ENCODE data around the gene LDLR.

Gene LDLR

DNA sequence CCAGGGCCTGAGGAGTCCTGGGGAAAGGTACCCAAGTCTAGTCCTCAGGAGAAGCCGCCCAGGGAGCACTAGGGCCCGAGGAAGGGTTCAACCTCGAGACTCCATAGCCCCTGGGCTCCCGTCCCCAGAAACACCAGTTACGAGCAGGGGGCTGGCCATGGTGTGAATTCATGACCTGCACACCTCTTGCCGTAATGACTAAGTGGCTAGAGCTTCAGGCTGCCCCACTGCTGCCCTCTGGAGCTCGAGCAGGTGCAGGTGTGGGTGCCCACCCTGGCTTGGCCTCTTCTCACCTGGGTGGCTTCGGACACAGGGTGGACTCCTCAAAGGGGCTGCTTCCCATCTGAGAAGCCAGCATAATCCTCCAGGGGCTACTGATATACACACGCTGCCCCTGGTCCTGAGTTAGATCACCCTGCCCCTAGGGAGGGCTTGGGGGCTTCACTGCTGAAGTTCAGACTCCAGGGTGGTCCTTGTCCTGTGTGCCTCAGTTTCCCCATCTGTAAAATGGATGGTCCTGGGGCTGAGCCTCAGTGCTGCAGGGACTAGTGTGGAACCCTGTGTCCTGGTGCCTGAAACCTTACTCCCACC, 52.8 kb downstream of the LDLR start:
- no peaks in the 10 kb centered on the region for H3K9me3 ChIP-seq (ENCODE audit: severe bottlenecking)
- no peak overlapping the region for H3K4me3 ChIP-seq (ENCODE audit: low read depth, low read length)
- TF ChIP-seq, protein P1, sequence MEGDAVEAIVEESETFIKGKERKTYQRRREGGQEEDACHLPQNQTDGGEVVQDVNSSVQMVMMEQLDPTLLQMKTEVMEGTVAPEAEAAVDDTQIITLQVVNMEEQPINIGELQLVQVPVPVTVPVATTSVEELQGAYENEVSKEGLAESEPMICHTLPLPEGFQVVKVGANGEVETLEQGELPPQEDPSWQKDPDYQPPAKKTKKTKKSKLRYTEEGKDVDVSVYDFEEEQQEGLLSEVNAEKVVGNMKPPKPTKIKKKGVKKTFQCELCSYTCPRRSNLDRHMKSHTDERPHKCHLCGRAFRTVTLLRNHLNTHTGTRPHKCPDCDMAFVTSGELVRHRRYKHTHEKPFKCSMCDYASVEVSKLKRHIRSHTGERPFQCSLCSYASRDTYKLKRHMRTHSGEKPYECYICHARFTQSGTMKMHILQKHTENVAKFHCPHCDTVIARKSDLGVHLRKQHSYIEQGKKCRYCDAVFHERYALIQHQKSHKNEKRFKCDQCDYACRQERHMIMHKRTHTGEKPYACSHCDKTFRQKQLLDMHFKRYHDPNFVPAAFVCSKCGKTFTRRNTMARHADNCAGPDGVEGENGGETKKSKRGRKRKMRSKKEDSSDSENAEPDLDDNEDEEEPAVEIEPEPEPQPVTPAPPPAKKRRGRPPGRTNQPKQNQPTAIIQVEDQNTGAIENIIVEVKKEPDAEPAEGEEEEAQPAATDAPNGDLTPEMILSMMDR (IDR thresholded peaks at IDR 0.05; ENCODE audit: low read depth, low read length) = peak; percentile 23; the same call in 1 of the 2 replicates
- DNase-seq = no peak
- H3K27me3 ChIP-seq (ENCODE audit: insufficient read depth, low read depth, severe bottlenecking) = no peaks in the 10 kb centered on the region
- peaks cover 25% of the 10 kb centered on the region for H3K36me3 ChIP-seq
- peak overlapping the region; percentile 13; the same call in 1 of the 2 replicates for H3K27ac ChIP-seq

DNA sequence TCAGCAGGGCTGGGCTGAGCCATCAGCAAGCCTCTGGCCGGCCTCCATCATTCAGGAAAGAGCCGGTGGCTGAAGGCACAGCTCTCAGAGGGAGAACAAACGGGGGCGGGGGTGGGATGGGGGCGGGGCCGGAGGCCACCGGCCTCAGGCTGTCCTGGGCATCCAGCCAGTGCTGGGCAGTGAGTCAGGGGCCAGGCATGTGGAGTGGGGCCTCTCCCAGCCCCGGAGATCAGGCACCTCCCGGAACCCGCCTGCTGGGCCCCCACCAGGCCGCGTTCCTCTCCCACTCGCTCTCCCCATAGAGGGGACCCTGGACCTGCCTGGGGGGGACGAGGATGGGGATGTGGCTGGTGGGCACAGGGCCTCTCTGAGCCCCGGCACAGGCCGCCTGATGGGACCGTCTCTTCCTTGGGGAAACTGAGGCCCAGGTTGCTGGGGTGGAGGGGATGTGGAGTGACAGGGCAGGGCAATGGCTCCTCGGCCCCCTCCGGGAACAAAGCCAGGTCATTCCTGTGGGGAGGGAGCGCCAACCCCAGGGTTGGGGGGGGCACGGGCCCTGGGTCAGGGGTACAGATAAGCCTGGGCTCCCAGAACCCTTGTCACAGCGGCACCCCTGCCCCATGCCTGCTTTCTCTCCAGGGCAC, 53.4 kb downstream of the LDLR start:
- no peak for DNase-seq
- H3K27ac ChIP-seq = no peak overlapping the region

DNA sequence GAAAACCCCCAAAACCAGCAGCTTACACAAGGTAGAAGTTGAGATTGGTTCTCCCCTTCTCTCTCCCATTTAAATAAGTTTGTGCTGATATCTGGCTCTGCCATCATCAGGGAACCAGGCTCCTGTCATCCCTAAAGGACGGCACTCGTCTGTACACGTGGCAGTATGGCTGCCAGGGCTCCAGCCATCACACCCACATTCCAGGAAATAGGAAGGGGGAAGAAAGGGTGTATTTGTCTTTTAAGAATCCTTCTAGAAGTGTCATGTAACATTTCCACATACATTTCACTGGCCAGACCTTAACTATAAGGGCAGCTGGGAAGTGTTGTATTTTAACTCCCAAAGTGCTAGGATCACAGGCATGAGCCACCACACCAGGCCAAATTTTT, 56.3 kb downstream of the LDLR start:
- no peak overlapping the region for H3K4me3 ChIP-seq (ENCODE audit: low read depth, low read length)
- H3K27me3 ChIP-seq (ENCODE audit: insufficient read depth, low read depth, severe bottlenecking) = no peaks in the 10 kb centered on the region
- no peak for DNase-seq
- TF ChIP-seq, protein P1 (IDR thresholded peaks at IDR 0.05; ENCODE audit: low read depth, low read length) = no peak
- H3K36me3 ChIP-seq = peaks cover 49% of the 10 kb centered on the region
- H3K9me3 ChIP-seq (ENCODE audit: severe bottlenecking) = no peaks in the 10 kb centered on the region
- no peak overlapping the region for H3K27ac ChIP-seq

More for the DNA sequence above, 53.4 kb downstream of the LDLR start:
- H3K9me3 ChIP-seq (ENCODE audit: severe bottlenecking) = no peaks in the 10 kb centered on the region
- TF ChIP-seq, protein P1 (IDR thresholded peaks at IDR 0.05; ENCODE audit: low read depth, low read length) = no peak
- H3K36me3 ChIP-seq = peaks cover 31% of the 10 kb centered on the region
- H3K4me3 ChIP-seq (ENCODE audit: low read depth, low read length) = no peak overlapping the region
- no peaks in the 10 kb centered on the region for H3K27me3 ChIP-seq (ENCODE audit: insufficient read depth, low read depth, severe bottlenecking)

DNA sequence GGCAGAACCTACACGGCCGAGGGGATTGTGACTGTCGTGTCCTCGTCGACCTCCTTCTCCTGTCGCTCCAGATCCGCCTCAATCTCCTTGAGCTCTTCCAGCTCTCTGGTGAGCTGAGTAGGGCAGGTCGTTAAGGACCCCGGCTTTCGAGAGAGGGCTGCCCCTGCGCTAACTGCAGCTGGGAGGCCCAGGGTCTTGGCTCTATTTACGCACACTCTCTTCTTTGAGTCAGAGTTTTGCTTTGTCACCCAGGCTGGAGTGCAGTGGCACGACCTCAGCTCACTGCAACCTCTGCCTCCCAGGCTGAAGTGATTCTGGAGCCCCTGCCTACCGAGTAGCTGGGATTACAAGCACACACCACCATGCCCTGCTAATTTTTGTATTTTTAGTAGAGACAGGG, 58.7 kb downstream of the LDLR start:
- Histone ChIP-seq H3K27me3 (ENCODE audit: insufficient read depth, low read depth, severe bottlenecking) (no peaks in the 10 kb centered on the region), H3K4me3 (ENCODE audit: low read depth, low read length) (no peak overlapping the region), H3K36me3 (peaks cover 64% of the 10 kb centered on the region), H3K9me3 (ENCODE audit: severe bottlenecking) (no peaks in the 10 kb centered on the region), H3K27ac (no peak overlapping the region)
- DNase-seq = no peak
- TF ChIP-seq, protein P1 (IDR thresholded peaks at IDR 0.05; ENCODE audit: low read depth, low read length) = no peak

DNA sequence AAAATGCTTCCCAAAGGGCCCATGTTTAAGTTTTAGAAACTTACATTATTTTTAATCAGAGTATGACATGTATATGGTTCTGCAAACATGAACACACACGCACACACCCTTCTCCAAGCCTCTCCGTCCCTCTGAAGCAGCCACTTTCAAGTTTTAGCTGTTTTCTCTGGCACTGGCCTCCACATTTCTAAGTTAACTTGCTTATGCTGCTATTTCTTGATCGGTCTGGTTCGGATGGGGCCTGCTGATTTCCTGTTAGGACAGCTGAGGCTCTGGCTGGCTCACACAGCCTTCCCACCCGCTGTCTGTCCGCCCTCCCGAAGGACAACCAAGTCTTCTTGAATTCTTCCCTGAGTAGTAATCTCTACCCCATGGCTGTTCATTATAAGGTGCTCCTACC, 61.9 kb downstream of the LDLR start:
- Histone ChIP-seq H3K27me3 (ENCODE audit: insufficient read depth, low read depth, severe bottlenecking) (no peaks in the 10 kb centered on the region), H3K4me3 (ENCODE audit: low read depth, low read length) (no peak overlapping the region), H3K36me3 (peaks cover 56% of the 10 kb centered on the region), H3K27ac (no peak overlapping the region), H3K9me3 (ENCODE audit: severe bottlenecking) (no peaks in the 10 kb centered on the region)
- TF ChIP-seq, protein P1 (IDR thresholded peaks at IDR 0.05; ENCODE audit: low read depth, low read length) = no peak
- no peak for DNase-seq
